NCI-H510A (cell line): ENCODE measurements around the gene COX5A.

Experiments used
- DNase-seq: peaks from one replicate; lab custom pipeline; 2025; lab: John Stamatoyannopoulos, UW

Gene COX5A

GRCh38 chr15:74937590-74938371, at the start of gene COX5A:
Gene COX5A (minus strand): TSS chr15:74938073. CDS start chr15:74938014, 59 bp downstream.
- peak; percentile 89 for DNase-seq

- no peak for DNase-seq
These were observed 45.9 kb upstream of the COX5A start for GRCh38 chr15:74983725-74984231.

- no peak for DNase-seq
These were observed 44.3 kb upstream of the COX5A start for GRCh38 chr15:74982183-74982582.

GRCh38 chr15:74978503-74978902, 40.6 kb upstream of the COX5A start:
- no peak for DNase-seq

- DNase-seq, result no peak
These were observed 40.2 kb upstream of the COX5A start for GRCh38 chr15:74978077-74978476.

- DNase-seq, result no peak
These were observed 39.7 kb upstream of the COX5A start for GRCh38 chr15:74977599-74977998.

GRCh38 chr15:74976159-74976558, 38.3 kb upstream of the COX5A start:
- DNase-seq, result no peak

GRCh38 chr15:74967670-74968069, 29.8 kb upstream of the COX5A start:
- no peak for DNase-seq

GRCh38 chr15:74964794-74965193, 26.9 kb upstream of the COX5A start:
- DNase-seq, result no peak

GRCh38 chr15:74963213-74963612, 25.3 kb upstream of the COX5A start:
- DNase-seq, result no peak

GRCh38 chr15:74962671-74963070, 24.8 kb upstream of the COX5A start:
- DNase-seq, result no peak

- DNase-seq, result no peak
These were observed 24.3 kb upstream of the COX5A start for GRCh38 chr15:74962219-74962618.

GRCh38 chr15:74961616-74962015, 23.7 kb upstream of the COX5A start:
- no peak for DNase-seq

GRCh38 chr15:74960995-74961588, 23.2 kb upstream of the COX5A start:
- no peak for DNase-seq

- no peak for DNase-seq
These were observed 22.4 kb upstream of the COX5A start for GRCh38 chr15:74960286-74960685.

GRCh38 chr15:74959586-74959939, 21.7 kb upstream of the COX5A start:
- DNase-seq, result no peak

- DNase-seq, result no peak
These were observed 21.2 kb upstream of the COX5A start for GRCh38 chr15:74958908-74959585.

- no peak for DNase-seq
These were observed 20.5 kb upstream of the COX5A start for GRCh38 chr15:74958320-74958907.

GRCh38 chr15:74957476-74958035, 19.7 kb upstream of the COX5A start:
- DNase-seq, result no peak

GRCh38 chr15:74956648-74957475, 19.0 kb upstream of the COX5A start, which contains the start of gene RPP25:
Gene RPP25 (minus strand): TSS chr15:74956772. CDS start chr15:74956583, 189 bp downstream.
- peak; percentile 49 for DNase-seq
